Stimulated activated CD4-positive, alpha-beta T cell treated with anti-CD3 and anti-CD28 coated beads, Interleukin-4, amount 100 ng/mL, for 48 hours (primary cell): ENCODE results near the gene TP63.
"Not testable (repeated sequence)": the region's sequence is repeated elsewhere in the genome, so short reads cannot be mapped to it uniquely, and the experiment has no call there.

Experiments
- DNase-seq, 2 donors: peaks; one replicate each; pipeline ENCODE4 v3.0.0-alpha.2; 2020; ENCODE audit warnings: low read depth in 2 of 2

Gene TP63

GRCh38 chr3:189721873-189722665, 90.9 kb downstream of the TP63 start:
- DNase-seq: no peak

GRCh38 chr3:189724356-189724755, 93.2 kb downstream of the TP63 start:
- no peak for DNase-seq

GRCh38 chr3:189726277-189726676, 95.1 kb downstream of the TP63 start:
- no peak for DNase-seq

DNA sequence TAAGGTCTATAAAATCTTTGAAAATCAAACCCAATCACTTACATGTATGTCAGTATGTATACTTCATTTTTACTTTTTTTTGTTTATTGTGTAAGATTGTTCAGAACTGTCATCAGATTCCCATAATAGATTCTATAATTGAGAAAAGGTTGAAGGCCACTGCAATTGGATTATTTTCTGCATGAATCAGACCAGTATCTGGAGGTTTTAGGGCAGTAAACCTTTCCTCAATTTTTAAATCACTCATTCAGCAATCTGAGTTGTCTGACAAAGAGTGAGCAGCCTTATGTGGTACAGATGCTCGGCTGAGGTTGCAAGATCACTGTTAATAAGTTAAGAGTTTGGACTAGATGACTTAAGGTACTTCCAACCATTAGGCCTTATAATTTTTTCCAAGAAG, 96.0 kb downstream of the TP63 start:
- no peak for DNase-seq

DNA sequence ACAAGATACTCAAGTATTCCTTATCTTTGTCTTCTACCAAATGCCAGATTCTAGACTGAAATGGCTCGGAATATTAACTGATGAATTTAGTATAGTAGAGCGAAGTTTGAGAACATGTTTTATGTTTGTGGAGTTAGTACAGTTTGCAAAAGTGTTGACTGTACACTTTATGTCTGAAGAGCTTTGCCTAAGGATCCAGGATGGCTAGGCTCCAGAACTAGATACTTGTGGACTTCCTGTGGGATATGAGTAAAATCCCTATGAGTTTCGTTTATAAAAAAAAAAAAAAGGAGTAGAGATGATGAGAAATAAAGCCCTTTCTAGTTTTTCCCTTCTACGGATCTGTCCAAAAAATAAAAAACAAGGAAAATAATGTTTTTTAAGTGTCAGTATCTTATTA, 96.7 kb downstream of the TP63 start:
- DNase-seq: no peak

- DNase-seq: no peak
Measured at GRCh38 chr3:189728915-189729314, 97.7 kb downstream of the TP63 start.

- DNase-seq: no peak
Measured at GRCh38 chr3:189734061-189734460, 102.9 kb downstream of the TP63 start.

DNA sequence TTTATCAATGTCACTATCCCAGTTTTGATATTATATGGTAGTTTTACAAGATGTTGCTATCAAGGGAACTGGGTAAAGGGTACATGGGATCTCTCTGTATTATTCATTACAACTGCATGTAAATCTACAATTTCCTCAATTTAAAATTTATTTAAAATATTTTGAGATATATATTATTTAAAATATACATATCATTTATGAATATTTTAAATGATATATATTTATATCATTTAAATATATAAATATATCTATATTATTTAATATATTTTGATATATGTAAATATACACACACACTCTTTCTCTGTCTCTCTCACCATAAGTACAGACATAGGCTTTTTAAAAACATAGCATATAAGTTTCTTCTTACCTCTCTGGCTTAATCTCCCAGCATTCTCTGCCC, 104.7 kb downstream of the TP63 start:
- no peak for DNase-seq

GRCh38 chr3:189737071-189737470, 105.9 kb downstream of the TP63 start:
- no peak for DNase-seq

DNA sequence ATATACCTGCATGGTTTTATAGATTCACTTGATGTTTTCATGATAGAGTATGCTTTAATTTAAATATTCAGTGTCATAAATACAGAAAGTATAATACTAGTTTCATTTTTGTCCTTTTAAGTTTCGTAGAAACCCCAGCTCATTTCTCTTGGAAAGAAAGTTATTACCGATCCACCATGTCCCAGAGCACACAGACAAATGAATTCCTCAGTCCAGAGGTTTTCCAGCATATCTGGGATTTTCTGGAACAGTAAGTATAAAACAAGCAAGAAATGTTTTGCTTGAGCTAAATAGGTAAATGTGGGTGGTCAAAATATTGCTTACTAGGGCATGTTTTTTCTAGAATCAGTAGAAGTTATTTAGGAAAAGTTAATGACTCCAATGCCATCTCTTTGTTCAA, 106.4 kb downstream of the TP63 start:
- DNase-seq: no peak

GRCh38 chr3:189739378-189739777, 108.2 kb downstream of the TP63 start:
- DNase-seq: no peak

DNA sequence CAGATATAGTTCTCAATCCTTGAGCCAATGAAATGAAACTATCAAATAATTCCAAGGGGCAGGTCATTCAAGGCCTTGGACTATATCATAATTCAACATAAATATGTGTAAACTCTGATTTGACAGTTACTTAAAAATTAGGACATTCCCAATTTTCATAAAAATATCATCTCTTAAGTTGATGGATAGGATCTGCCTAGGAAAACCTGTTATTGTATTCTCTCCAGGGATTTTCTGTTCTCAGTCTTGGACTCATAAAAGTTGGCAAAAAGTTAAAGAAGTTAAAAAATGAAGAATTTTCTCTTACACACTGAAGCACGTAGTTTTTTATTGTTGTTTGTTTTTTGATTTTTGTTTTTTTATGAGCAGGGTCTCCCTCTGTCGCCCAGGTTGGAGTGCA, 109.0 kb downstream of the TP63 start:
- no peak for DNase-seq

DNA sequence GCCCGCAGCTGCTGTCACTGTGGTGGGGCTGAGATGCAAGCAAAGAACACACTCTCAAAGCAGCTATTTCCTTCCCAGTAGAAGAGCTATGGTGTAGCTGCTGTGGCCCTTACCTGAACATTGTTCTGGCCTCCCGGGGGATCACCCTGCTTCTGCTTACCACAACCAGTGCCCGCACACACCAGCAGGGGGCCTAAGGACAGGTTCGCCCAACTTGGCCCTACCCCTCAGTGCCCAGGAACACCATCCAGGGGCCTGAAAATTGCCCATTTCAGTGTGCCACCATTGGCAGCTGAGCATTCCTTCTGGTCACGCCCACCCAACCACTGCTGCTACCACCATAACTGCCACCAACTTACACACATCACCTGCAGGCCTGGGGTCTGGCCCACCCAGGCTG, 113.0 kb downstream of the TP63 start:
- no peak for DNase-seq

GRCh38 chr3:189745622-189746021, 114.4 kb downstream of the TP63 start:
- DNase-seq: no peak

DNA sequence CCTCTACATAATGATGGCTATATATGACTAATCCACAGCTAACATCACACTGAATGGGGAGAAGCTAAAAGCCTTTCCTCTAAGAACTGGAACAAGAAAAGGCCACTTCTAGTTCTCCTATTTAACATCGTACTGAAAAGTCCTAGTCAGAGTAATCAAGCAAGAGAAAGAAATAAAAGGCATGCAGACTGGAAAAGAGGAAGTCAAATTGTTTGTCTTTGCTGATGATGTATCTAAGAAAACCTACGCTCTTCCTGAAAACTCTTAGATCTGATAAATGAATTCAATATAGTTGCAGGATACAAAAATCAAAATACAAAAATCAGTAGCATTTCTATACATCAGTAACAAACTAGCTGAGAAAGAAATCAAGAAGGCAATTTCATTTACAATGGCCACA, 116.9 kb downstream of the TP63 start:
- DNase-seq: no peak

- not testable (repeated sequence) for DNase-seq
Measured at GRCh38 chr3:189750972-189751371, 119.8 kb downstream of the TP63 start.

DNA sequence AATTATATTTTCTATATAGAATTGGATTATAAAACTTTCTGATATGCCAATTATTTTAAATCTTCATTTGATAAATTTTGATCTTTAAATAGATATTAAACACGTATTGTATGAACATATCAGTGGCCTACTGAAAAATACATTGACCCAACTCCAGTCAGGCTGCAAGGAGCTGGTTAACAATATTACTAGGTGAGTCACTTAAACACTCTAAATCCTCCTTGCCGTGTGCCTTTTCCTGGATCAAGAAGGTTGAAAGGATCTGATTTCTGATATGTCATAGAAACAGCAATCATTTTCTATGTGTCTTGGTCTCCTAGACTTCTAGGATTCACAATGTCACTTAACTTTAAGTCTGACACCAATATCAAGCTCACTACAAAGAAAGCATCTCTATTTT, 123.2 kb downstream of the TP63 start:
- DNase-seq: no peak

DNA sequence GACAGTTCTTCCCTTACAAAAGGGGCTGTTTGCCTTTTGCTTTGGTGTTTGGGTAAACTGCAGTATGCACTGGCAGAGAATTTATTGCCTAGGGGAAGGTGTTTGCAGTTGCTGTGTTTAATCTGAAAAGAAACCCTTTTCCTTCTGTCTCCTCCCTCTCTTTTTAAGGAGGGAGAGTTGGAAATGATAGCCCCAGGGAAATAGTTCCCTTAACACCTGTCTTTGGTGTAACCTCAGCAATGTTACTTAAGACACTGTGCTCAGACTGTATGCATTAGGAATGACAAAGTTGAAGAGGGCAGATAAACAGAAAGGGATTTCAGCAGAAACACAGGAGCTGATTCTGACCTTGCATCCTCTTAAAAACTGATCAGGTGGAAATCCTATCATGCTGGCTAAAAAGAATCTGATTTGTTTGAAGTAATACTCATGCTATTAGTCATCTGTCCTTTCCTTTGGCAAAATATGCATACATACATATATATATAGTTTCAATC, 125.4 kb downstream of the TP63 start:
- no peak for DNase-seq

DNA sequence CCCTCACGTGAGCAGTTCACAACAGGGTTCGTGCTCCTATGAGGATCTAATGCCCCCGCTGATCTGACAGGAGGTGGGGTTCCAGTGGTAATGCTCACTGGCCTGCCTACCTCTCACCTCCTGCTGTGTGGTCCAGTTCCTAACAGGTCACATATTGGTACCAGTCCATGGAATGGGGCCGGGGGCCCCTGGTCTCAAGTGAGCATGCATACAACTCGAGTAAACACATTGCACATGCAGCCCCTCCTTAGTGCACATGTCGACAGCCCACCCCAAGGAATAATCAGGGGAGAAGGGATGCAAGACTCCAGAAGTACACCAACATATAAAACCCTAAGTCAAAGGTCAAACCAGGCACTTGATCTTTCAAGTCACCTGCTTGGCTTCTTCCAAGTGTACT, 127.0 kb downstream of the TP63 start:
- DNase-seq: no peak

GRCh38 chr3:189766416-189766815, 135.2 kb downstream of the TP63 start:
- no peak for DNase-seq

DNA sequence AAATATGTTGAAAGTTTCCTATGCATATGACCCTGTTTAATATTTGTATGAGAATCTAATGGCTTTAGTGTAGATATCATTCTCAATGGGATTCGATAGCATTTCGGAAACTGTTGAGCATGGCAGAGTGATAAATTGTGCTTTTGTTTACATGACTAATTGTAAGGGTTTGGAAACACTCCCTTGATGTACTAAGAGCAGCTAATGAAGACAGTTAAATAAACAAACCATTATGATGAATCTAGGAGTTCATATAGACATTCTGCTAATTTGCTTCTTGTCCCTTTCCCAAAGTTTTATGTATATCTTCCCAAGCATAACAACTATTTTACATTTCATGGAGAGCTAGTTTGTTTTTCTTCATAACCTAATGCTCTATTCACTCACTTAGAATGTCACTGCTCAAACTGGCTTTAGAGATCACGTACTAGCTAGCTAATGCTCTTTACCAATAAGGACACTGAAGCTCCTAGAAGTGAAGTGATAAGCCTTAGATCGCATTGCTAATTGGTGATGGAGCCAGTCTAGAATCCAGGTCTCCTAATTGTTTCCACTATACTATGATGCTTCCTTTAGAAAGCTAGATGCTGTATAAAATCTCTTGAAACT, 140.8 kb downstream of the TP63 start:
- no peak for DNase-seq

GRCh38 chr3:189772584-189772983, 141.4 kb downstream of the TP63 start:
- no peak for DNase-seq

GRCh38 chr3:189773056-189773455, 141.9 kb downstream of the TP63 start:
- DNase-seq: no peak
